Measurements from ENCODE around the gene NHSL1. TPM values are rescaled to one million over a fixed set of nuclear protein-coding genes. Genes with fewer than 3 reads are reported as not detected.

Gene NHSL1
- total and polyA plus RNA-seq, 9 of the 15 experiments (the other 6 are each of a cell fraction or from before 2014, with no cell fraction given): 0.09 to 0.20 TPM; not detected in 7

- Histone ChIP-seq H3K79me2 (ENCODE audit: control insufficient read depth, insufficient read depth, low read length) (no peaks in the 10 kb centered on the region), H3K9ac (ENCODE audit: insufficient read depth in 1 of 2, low read depth in 2 of 2, low read length in 2 of 2) (no peak overlapping the region), H3K4me2 (ENCODE audit: insufficient read depth, low read length) (no peak overlapping the region), H3K36me3 (ENCODE audit: control insufficient read depth, insufficient read depth, low read length) (no peaks in the 10 kb centered on the region), H3K4me1 (replicated peaks in 1 of 2; ENCODE audit: control insufficient read depth in 2 of 2, insufficient read depth in 2 of 2, low read length in 2 of 2) (no peaks in the 10 kb centered on the region), H3K9me3 (replicated peaks; ENCODE audit: control insufficient read depth, insufficient read depth, low read depth, low read length) (no peaks in the 10 kb centered on the region), H3K27me3 (ENCODE audit: control insufficient read depth in 2 of 2, insufficient read depth in 2 of 2, low read length in 2 of 2) (peaks cover 0 to 6% of the 10 kb centered on the region in 2 experiments; a peak in 2 of 5 replicates), H2AFZ (ENCODE audit: low read depth, low read length) (no peak overlapping the region), H3K27ac (ENCODE audit: extremely low read depth, low read depth, low read length) (no peak overlapping the region), H4K20me1 (replicated peaks; ENCODE audit: control insufficient read depth, insufficient read depth, low read length) (no peaks in the 10 kb centered on the region), H3K9me1 (ENCODE audit: control insufficient read depth, insufficient read depth, low read length) (no peaks in the 10 kb centered on the region), H3K4me3 (no peak overlapping the region)
- under 1% methylated on average over 6 of the region's 6 CpGs for WGBS (ENCODE audit: insufficient coverage, low coverage, missing lambda C conversion rate)
- POLR2A ChIA-PET: interaction anchor here (0.5 to 0.6 kb wide), 3 partner anchors 73 to 442 kb away, joined by 3 read pairs; no protein-coding TSS in a partner anchor
- DNase-seq (ENCODE audit: extremely low read depth in 1 of 4, low spot score in 3 of 4) (peak; percentile 16 to 44 (median 24)), FAIRE-seq (peak; percentile 67), ATAC-seq (peak; percentile 58; the same call in 1 of the 3 replicates)
- BruUV-seq (replicated peaks): no TSS peak
- in situ Hi-C loops (cut with MboI): no loop called here
- CTCF ChIA-PET (ENCODE audit: low intra/inter-chr PET ratio): interaction anchor here (1.6 kb wide), 1 partner anchor 394 kb away, joined by 10 read pairs; no protein-coding TSS in a partner anchor
- intact Hi-C loops (cut with micrococcal nuclease): loop anchor here (1.0 kb wide), 2 partner anchors 80 to 393 kb away; no protein-coding TSS in a partner anchor
- no peak for TF ChIP-seq SREBF2 (CRISPR knock-in tag; IDR thresholded peaks at IDR 0.05)
- no peak for TF ChIP-seq TEAD2 (tag; IDR thresholded peaks at IDR 0.05)
- no peak for TF ChIP-seq SAFB2 (IDR thresholded peaks at IDR 0.05; ENCODE audit: borderline replicate concordance, low read depth, low read length, severe bottlenecking)
- no peak for TF ChIP-seq DDX20 (tag; IDR thresholded peaks at IDR 0.05; ENCODE audit: low read depth)
- TF ChIP-seq, protein P1, sequence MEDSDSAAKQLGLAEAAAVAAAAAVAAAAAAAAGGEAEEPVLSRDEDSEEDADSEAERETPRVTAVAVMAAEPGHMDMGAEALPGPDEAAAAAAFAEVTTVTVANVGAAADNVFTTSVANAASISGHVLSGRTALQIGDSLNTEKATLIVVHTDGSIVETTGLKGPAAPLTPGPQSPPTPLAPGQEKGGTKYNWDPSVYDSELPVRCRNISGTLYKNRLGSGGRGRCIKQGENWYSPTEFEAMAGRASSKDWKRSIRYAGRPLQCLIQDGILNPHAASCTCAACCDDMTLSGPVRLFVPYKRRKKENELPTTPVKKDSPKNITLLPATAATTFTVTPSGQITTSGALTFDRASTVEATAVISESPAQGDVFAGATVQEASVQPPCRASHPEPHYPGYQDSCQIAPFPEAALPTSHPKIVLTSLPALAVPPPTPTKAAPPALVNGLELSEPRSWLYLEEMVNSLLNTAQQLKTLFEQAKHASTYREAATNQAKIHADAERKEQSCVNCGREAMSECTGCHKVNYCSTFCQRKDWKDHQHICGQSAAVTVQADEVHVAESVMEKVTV (CRISPR knock-in tag; IDR thresholded peaks at IDR 0.05): 0 out of 2 replicates have a peak, but pooled peaks have one; percentile 18
- no peak for TF ChIP-seq SAP30 (IDR thresholded peaks at IDR 0.05; ENCODE audit: borderline replicate concordance, insufficient read depth, low read depth, low read length, poor library complexity, severe bottlenecking)
- no peak for TF ChIP-seq MCM3 (IDR thresholded peaks at IDR 0.05)
- TF ChIP-seq, protein P2, sequence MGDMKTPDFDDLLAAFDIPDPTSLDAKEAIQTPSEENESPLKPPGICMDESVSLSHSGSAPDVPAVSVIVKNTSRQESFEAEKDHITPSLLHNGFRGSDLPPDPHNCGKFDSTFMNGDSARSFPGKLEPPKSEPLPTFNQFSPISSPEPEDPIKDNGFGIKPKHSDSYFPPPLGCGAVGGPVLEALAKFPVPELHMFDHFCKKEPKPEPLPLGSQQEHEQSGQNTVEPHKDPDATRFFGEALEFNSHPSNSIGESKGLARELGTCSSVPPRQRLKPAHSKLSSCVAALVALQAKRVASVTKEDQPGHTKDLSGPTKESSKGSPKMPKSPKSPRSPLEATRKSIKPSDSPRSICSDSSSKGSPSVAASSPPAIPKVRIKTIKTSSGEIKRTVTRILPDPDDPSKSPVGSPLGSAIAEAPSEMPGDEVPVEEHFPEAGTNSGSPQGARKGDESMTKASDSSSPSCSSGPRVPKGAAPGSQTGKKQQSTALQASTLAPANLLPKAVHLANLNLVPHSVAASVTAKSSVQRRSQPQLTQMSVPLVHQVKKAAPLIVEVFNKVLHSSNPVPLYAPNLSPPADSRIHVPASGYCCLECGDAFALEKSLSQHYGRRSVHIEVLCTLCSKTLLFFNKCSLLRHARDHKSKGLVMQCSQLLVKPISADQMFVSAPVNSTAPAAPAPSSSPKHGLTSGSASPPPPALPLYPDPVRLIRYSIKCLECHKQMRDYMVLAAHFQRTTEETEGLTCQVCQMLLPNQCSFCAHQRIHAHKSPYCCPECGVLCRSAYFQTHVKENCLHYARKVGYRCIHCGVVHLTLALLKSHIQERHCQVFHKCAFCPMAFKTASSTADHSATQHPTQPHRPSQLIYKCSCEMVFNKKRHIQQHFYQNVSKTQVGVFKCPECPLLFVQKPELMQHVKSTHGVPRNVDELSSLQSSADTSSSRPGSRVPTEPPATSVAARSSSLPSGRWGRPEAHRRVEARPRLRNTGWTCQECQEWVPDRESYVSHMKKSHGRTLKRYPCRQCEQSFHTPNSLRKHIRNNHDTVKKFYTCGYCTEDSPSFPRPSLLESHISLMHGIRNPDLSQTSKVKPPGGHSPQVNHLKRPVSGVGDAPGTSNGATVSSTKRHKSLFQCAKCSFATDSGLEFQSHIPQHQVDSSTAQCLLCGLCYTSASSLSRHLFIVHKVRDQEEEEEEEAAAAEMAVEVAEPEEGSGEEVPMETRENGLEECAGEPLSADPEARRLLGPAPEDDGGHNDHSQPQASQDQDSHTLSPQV (IDR thresholded peaks at IDR 0.05): no peak
- peak; percentile 42 to 65 for TF ChIP-seq RAD21 (CRISPR knock-in tag; conservative IDR thresholded peaks at IDR 0.05 in 1 of 2, IDR thresholded peaks at IDR 0.05 in 1 of 2)
- no peak for TF ChIP-seq FIP1L1 (IDR thresholded peaks at IDR 0.05; ENCODE audit: low read depth, low read length, poor library complexity, severe bottlenecking)
- TF ChIP-seq, protein P3, sequence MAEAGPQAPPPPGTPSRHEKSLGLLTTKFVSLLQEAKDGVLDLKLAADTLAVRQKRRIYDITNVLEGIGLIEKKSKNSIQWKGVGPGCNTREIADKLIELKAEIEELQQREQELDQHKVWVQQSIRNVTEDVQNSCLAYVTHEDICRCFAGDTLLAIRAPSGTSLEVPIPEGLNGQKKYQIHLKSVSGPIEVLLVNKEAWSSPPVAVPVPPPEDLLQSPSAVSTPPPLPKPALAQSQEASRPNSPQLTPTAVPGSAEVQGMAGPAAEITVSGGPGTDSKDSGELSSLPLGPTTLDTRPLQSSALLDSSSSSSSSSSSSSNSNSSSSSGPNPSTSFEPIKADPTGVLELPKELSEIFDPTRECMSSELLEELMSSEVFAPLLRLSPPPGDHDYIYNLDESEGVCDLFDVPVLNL (CRISPR knock-in tag; IDR thresholded peaks at IDR 0.05; ENCODE audit: low read depth): no peak
Observed at GRCh38 chr6:138509371-138509770, 10.1 kb upstream of the NHSL1 start.

Measured in K562 (cell line).